GM12878 (cell line): ENCODE results near the gene CHST8. TPM values are rescaled to one million over a fixed set of nuclear protein-coding genes. Genes with fewer than 3 reads are reported as not detected.

ENCODE experiments used
- ATAC-seq: fragments of 200-7000 bp; cut with Tn5 transposase; 3 replicates; pipeline ENCODE4 v1.9.1; 2020; ENCODE audit warnings: mild to moderate bottlenecking, moderate library complexity
- BruUV-seq: library from RNA; stranded (reverse); fragments of 400-500 nt; replicated peaks from 2 replicates; lab custom pipeline; 2021; lab: Mats Ljungman, UMichigan
- CTCF ChIA-PET: fragments of 300-600 bp; sonication (Branson Sonifier 250); formaldehyde crosslinking; extraction: SDS; loops from one replicate; lab custom pipeline; 2021; ENCODE audit warnings: inconsistent platforms; lab: Yijun Ruan, JAX
- POLR2A ChIA-PET: fragments of 350-600 bp; formaldehyde crosslinking; extraction: SDS; loops from one replicate; lab custom pipeline; 2021; ENCODE audit warnings: inconsistent platforms; lab: Charles Lee
- RAD21 ChIA-PET: fragments of 300-600 bp; sonication (Branson Sonifier 250); formaldehyde crosslinking; loops from one replicate; lab custom pipeline; 2023; ENCODE audit warnings: antibody characterized with exemption; ENCODE audit not compliant: unreplicated experiment; lab: Charles Lee
- SMC1A ChIA-PET: fragments of 300-600 bp; sonication (Branson Sonifier 250); formaldehyde crosslinking; loops from one replicate; lab custom pipeline; 2023; ENCODE audit not compliant: unreplicated experiment, uncharacterized antibody; lab: Charles Lee
- DNase-seq: peaks from one replicate; pipeline ENCODE4 v3.0.0-alpha.2; 2011; ENCODE audit warnings: low read depth, low spot score
- FAIRE-seq: peaks from 3 replicates; lab custom pipeline; 2011; peaks lifted over from hg19 to GRCh38; lab: Jason Lieb, UNC
- H2AFZ ChIP-seq: 2 replicates; pipeline ENCODE4 v1.6.0; 2011; ENCODE audit warnings: low read depth, low read length, control low read depth; ENCODE audit not compliant: control insufficient read depth
- H3K27ac ChIP-seq: 2 replicates; pipeline ENCODE4 v1.5.1; 2011; ENCODE audit warnings: control low read depth; ENCODE audit not compliant: control insufficient read depth, insufficient read depth
- H3K27me3 ChIP-seq, 2 experiments: replicated peaks in 1 of 2; 2 replicates each; pipeline versions ENCODE4 v1.6.0 to v1.6.1; 2011; ENCODE audit warnings: low read length in 1 of 2; ENCODE audit not compliant: control insufficient read depth in 2 of 2, insufficient read depth in 2 of 2
- H3K36me3 ChIP-seq, 2 experiments: 2 replicates each; pipeline ENCODE4 v1.5.1; 2011; ENCODE audit warnings: low read length in 1 of 2; ENCODE audit not compliant: control insufficient read depth in 2 of 2, insufficient read depth in 2 of 2
- H3K4me1 ChIP-seq: 2 replicates; pipeline ENCODE4 v1.6.1; 2011; ENCODE audit warnings: mild to moderate bottlenecking, low read length, moderate library complexity, mixed read lengths; ENCODE audit not compliant: control insufficient read depth, insufficient read depth
- H3K4me2 ChIP-seq: 2 replicates; pipeline ENCODE4 v1.6.0; 2011; ENCODE audit warnings: control low read depth; ENCODE audit not compliant: control insufficient read depth, insufficient read depth
- H3K4me3 ChIP-seq: fragments of 200-600 bp; sonication (generic); 2 replicates; pipeline ENCODE4 v1.5.1; 2016
- H3K79me2 ChIP-seq: 2 replicates; pipeline ENCODE4 v1.6.0; 2011; ENCODE audit warnings: low read length; ENCODE audit not compliant: control insufficient read depth, insufficient read depth
- H3K9ac ChIP-seq: 2 replicates; pipeline ENCODE4 v1.8.0; 2011; ENCODE audit warnings: low read length, control low read depth, mixed read lengths; ENCODE audit not compliant: control insufficient read depth, insufficient read depth
- H3K9me3 ChIP-seq: replicated peaks from 3 replicates; pipeline ENCODE4 v1.5.1; 2011; ENCODE audit warnings: mild to moderate bottlenecking, low read length; ENCODE audit not compliant: control insufficient read depth, insufficient read depth
- H4K20me1 ChIP-seq: 2 replicates; pipeline ENCODE4 v1.6.0; 2011; ENCODE audit not compliant: control insufficient read depth, insufficient read depth
- CBFB ChIP-seq: IDR thresholded peaks from 2 replicates; pipeline ENCODE4 v1.6.1; 2016; ENCODE audit warnings: antibody characterized with exemption, low read depth
- CBX3 ChIP-seq: fragments of 200-600 bp; sonication (generic); IDR thresholded peaks from 2 replicates; pipeline ENCODE4 v1.6.1; 2016; ENCODE audit warnings: low read depth, borderline replicate concordance
- FOS ChIP-seq: IDR thresholded peaks from 3 replicates; pipeline ENCODE4 v1.6.1; 2011; ENCODE audit warnings: borderline replicate concordance; ENCODE audit not compliant: insufficient read length; ENCODE audit errors: extremely low read depth
- HDAC6 ChIP-seq: fragments of 200-600 bp; sonication (generic); IDR thresholded peaks from one replicate; pipeline ENCODE4 v1.8.0; 2017; ENCODE audit warnings: antibody characterized with exemption; ENCODE audit not compliant: unreplicated experiment
- NFYA ChIP-seq: IDR thresholded peaks from 2 replicates; pipeline ENCODE4 v1.6.1; 2011; ENCODE audit warnings: low read depth, mild to moderate bottlenecking, low read length, improper control_type of control experiment, borderline replicate concordance
- SIX5 ChIP-seq: IDR thresholded peaks from 2 replicates; pipeline ENCODE4 v1.6.1; 2011; ENCODE audit warnings: mild to moderate bottlenecking, low read depth, low read length, moderate library complexity; ENCODE audit not compliant: severe bottlenecking
- TCF12 ChIP-seq: IDR thresholded peaks from 2 replicates; pipeline ENCODE4 v1.6.1; 2011; ENCODE audit warnings: low read depth, mild to moderate bottlenecking, low read length
- ZNF207 ChIP-seq: fragments of 450-650 bp; IDR thresholded peaks from 2 replicates; pipeline ENCODE4 v1.6.1; 2014; ENCODE audit warnings: antibody characterized with exemption, mild to moderate bottlenecking, borderline replicate concordance
- ZZZ3 ChIP-seq: IDR thresholded peaks from 2 replicates; pipeline ENCODE4 v1.6.1; 2011; ENCODE audit warnings: low read depth; ENCODE audit not compliant: control insufficient read depth, insufficient read length
- WGBS: methylation state at CpG from one replicate; pipeline ENCODE4 v1.1.6; 2016; ENCODE audit warnings: low lambda C conversion rate; ENCODE audit not compliant: insufficient replicate concordance, insufficient coverage; ENCODE audit errors: missing lambda C conversion rate; 5-methylcytosine and 5-hydroxymethylcytosine counted together
- in situ Hi-C: fragments of 300-500 bp; cut with MboI; formaldehyde crosslinking; loops from 9 replicates; pipeline ENCODE4 v1.14.3; 2018; ENCODE audit warnings: mixed read lengths
- intact Hi-C: fragments of 100-400 bp; cut with micrococcal nuclease; formaldehyde crosslinking; loops from one replicate; pipeline ENCODE4 v1.14.2; 2022; ENCODE audit not compliant: unreplicated experiment
- polyA plus RNA-seq, 11 experiments: library from polyadenylated mRNA; depleted of rRNA in 4 of 11; unstranded in 6 of 11; stranded (reverse) in 5 of 11; fragments of >200 nt; fragmentation: Nextera tagmentation in 4 of 11; fragmentation: Illumina TruSeq in 1 of 11; extraction: Ambion mirVana in 4 of 11; extraction: Trizol in 1 of 11; gene quantifications; 1 replicate in 1 of 11; 2 replicates in 10 of 11; pipeline versions ENCODE4 v1.2.1 to v1.2.3, GENCODE V29; 2011 to 2016; ENCODE audit warnings: inconsistent platforms in 2 of 11, missing spikeins in 2 of 11, low read depth in 1 of 11
- total RNA-seq, 4 experiments: library from RNA; depleted of rRNA in 3 of 4; stranded (reverse); fragments of >200 nt in 3 of 4; fragmentation: Illumina TruSeq in 1 of 4; extraction: Trizol in 1 of 4; gene quantifications; 2 replicates each; pipeline versions ENCODE4 v1.2.1 to v1.2.3, GENCODE V29; 2013 to 2021
- TF ChIP-seq, protein P1 (sequence below): fragments of 150-350 bp; IDR thresholded peaks from 2 replicates; pipeline ENCODE4 v1.6.1; 2014; ENCODE audit warnings: mild to moderate bottlenecking, low read depth, low read length
- TF ChIP-seq, protein P2 (sequence below): IDR thresholded peaks from 2 replicates; pipeline ENCODE4 v1.6.1; 2011; ENCODE audit warnings: mild to moderate bottlenecking, low read depth, low read length, moderate library complexity; ENCODE audit not compliant: insufficient replicate concordance
- TF ChIP-seq, protein P3 (sequence below): fragments of 450-650 bp; IDR thresholded peaks from 2 replicates; pipeline ENCODE4 v1.6.1; 2016; ENCODE audit warnings: mild to moderate bottlenecking
- TF ChIP-seq, protein P4 (sequence below): fragments of 450-650 bp; formaldehyde crosslinking; IDR thresholded peaks from 2 replicates; pipeline ENCODE4 v1.5.0; 2022; ENCODE audit warnings: mild to moderate bottlenecking, missing genetic modification characterization
- TF ChIP-seq, protein P5 (sequence below): fragments of 450-650 bp; conservative IDR thresholded peaks from 2 replicates; pipeline ENCODE4 v1.6.1; 2017; ENCODE audit warnings: mild to moderate bottlenecking, moderate library complexity

Gene CHST8
- total and polyA plus RNA-seq, 10 of the 15 experiments (the other 5 are each of a cell fraction or from before 2014, with no cell fraction given), result 0.06 TPM; not detected in 9

DNA sequence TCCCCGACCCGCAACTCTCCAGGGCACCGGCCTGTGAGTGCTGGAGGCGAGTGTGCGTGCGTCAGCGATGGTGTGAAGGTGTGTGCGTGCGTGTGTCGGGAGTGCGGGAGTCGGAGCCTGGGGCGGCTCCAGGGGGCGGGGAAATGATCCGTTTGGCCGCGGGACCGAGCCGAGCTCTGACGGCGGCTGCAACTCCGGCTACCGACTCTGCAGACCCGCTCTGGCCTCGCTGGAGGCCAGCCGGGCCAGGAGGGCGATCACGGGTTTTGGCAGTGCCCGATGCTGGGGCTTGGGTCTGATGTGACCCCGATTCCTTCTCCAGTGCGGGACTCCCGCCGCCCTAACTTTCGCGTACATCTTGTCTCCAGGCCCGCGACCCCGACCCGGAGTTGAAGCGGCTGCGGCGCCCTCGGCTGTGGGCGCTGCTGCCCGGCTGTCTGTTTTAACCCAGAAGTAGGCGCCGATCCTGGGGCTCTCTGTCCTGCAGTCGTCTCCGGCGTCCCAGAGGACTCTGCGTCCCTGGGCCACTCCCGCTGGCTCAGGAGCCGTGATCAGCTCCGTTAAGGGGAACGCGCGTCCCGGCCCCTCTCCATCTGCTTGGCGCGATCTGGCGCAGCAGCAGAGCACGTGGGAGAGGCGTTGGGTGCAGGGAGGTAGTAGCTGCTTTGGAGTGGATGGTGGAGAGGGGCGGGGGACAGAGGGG is 1.2 kb downstream of the CHST8 start:
- intact Hi-C loops, result no loop called here
- Histone ChIP-seq H3K9me3 (no peaks in the 10 kb centered on the region), H3K79me2 (no peaks in the 10 kb centered on the region), H3K36me3 (no peaks in the 10 kb centered on the region), H3K27me3 (no peaks in the 10 kb centered on the region; a peak in 2 of 4 replicates), H4K20me1 (no peaks in the 10 kb centered on the region), H3K9ac (no peak overlapping the region), H2AFZ (no peak overlapping the region), H3K4me2 (no peak overlapping the region), H3K4me1 (no peaks in the 10 kb centered on the region), H3K27ac (no peak overlapping the region), H3K4me3 (no peak overlapping the region)
- SMC1A ChIA-PET, result no interaction called here
- 47% methylated on average over 38 of the region's 64 CpGs for whole genome bisulfite sequencing
- RAD21 ChIA-PET, result no interaction called here
- FAIRE-seq, result no peak
- ATAC-seq, result no peak
- in situ Hi-C loops, result no loop called here
- CTCF ChIA-PET, result no interaction called here
- no peak for DNase-seq
- POLR2A ChIA-PET, result no interaction called here
- no TSS peak for BruUV-seq
- no peak for TF ChIP-seq FOS
- TF ChIP-seq, protein P1, sequence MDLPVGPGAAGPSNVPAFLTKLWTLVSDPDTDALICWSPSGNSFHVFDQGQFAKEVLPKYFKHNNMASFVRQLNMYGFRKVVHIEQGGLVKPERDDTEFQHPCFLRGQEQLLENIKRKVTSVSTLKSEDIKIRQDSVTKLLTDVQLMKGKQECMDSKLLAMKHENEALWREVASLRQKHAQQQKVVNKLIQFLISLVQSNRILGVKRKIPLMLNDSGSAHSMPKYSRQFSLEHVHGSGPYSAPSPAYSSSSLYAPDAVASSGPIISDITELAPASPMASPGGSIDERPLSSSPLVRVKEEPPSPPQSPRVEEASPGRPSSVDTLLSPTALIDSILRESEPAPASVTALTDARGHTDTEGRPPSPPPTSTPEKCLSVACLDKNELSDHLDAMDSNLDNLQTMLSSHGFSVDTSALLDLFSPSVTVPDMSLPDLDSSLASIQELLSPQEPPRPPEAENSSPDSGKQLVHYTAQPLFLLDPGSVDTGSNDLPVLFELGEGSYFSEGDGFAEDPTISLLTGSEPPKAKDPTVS, result no peak
- no peak for TF ChIP-seq ZZZ3
- TF ChIP-seq SIX5, result no peak
- no peak for TF ChIP-seq ZNF207
- TF ChIP-seq TCF12, result no peak
- no peak for TF ChIP-seq CBFB
- TF ChIP-seq, protein P2, sequence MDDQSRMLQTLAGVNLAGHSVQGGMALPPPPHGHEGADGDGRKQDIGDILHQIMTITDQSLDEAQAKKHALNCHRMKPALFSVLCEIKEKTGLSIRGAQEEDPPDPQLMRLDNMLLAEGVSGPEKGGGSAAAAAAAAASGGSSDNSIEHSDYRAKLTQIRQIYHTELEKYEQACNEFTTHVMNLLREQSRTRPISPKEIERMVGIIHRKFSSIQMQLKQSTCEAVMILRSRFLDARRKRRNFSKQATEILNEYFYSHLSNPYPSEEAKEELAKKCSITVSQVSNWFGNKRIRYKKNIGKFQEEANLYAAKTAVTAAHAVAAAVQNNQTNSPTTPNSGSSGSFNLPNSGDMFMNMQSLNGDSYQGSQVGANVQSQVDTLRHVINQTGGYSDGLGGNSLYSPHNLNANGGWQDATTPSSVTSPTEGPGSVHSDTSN, result no peak
- TF ChIP-seq, protein P3, sequence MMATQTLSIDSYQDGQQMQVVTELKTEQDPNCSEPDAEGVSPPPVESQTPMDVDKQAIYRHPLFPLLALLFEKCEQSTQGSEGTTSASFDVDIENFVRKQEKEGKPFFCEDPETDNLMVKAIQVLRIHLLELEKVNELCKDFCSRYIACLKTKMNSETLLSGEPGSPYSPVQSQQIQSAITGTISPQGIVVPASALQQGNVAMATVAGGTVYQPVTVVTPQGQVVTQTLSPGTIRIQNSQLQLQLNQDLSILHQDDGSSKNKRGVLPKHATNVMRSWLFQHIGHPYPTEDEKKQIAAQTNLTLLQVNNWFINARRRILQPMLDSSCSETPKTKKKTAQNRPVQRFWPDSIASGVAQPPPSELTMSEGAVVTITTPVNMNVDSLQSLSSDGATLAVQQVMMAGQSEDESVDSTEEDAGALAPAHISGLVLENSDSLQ, result no peak
- TF ChIP-seq, protein P4, sequence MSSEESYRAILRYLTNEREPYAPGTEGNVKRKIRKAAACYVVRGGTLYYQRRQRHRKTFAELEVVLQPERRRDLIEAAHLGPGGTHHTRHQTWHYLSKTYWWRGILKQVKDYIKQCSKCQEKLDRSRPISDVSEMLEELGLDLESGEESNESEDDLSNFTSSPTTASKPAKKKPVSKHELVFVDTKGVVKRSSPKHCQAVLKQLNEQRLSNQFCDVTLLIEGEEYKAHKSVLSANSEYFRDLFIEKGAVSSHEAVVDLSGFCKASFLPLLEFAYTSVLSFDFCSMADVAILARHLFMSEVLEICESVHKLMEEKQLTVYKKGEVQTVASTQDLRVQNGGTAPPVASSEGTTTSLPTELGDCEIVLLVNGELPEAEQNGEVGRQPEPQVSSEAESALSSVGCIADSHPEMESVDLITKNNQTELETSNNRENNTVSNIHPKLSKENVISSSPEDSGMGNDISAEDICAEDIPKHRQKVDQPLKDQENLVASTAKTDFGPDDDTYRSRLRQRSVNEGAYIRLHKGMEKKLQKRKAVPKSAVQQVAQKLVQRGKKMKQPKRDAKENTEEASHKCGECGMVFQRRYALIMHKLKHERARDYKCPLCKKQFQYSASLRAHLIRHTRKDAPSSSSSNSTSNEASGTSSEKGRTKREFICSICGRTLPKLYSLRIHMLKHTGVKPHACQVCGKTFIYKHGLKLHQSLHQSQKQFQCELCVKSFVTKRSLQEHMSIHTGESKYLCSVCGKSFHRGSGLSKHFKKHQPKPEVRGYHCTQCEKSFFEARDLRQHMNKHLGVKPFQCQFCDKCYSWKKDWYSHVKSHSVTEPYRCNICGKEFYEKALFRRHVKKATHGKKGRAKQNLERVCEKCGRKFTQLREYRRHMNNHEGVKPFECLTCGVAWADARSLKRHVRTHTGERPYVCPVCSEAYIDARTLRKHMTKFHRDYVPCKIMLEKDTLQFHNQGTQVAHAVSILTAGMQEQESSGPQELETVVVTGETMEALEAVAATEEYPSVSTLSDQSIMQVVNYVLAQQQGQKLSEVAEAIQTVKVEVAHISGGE, result no peak
- TF ChIP-seq CBX3, result no peak
- TF ChIP-seq, protein P5, sequence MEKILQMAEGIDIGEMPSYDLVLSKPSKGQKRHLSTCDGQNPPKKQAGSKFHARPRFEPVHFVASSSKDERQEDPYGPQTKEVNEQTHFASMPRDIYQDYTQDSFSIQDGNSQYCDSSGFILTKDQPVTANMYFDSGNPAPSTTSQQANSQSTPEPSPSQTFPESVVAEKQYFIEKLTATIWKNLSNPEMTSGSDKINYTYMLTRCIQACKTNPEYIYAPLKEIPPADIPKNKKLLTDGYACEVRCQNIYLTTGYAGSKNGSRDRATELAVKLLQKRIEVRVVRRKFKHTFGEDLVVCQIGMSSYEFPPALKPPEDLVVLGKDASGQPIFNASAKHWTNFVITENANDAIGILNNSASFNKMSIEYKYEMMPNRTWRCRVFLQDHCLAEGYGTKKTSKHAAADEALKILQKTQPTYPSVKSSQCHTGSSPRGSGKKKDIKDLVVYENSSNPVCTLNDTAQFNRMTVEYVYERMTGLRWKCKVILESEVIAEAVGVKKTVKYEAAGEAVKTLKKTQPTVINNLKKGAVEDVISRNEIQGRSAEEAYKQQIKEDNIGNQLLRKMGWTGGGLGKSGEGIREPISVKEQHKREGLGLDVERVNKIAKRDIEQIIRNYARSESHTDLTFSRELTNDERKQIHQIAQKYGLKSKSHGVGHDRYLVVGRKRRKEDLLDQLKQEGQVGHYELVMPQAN, result no peak
- no peak for TF ChIP-seq HDAC6
- TF ChIP-seq NFYA, result no peak
